Measurements from ENCODE around the gene TIMM13. TPM values are rescaled to one million over a fixed set of nuclear protein-coding genes. Genes with fewer than 3 reads are reported as not detected.

Gene TIMM13
- total and polyA plus RNA-seq, 2 donors (not counting 1 experiment from before 2014, with no cell fraction given): 19.4 to 32.5 TPM

Other genes with a start within 250 kb of the TIMM13 start
- gene PLEKHJ1, start 191.3 kb downstream of the TIMM13 start, total RNA-seq: 82.4 and 86.7 TPM in 2 replicates
- 89.2 and 117 TPM in 2 replicates for gene PLEKHJ1, start 191.3 kb downstream of the TIMM13 start, polyA plus RNA-seq
- 129 and 140 TPM in 2 replicates for gene SF3A2, start 190.8 kb downstream of the TIMM13 start, total RNA-seq
- 98.2 and 113 TPM in 2 replicates for gene SF3A2, start 190.8 kb downstream of the TIMM13 start, polyA plus RNA-seq
- gene AMH, start 178.3 kb downstream of the TIMM13 start, total RNA-seq: 4.5 and 7.3 TPM in 2 replicates
- 1.5 and 1.9 TPM in 2 replicates for gene AMH, start 178.3 kb downstream of the TIMM13 start, polyA plus RNA-seq
- 2.8 and 3.0 TPM in 2 replicates for gene JSRP1, start 171.2 kb downstream of the TIMM13 start, total RNA-seq
- 1.6 and 2.1 TPM in 2 replicates for gene JSRP1, start 171.2 kb downstream of the TIMM13 start, polyA plus RNA-seq
- 0.71 and 0.90 TPM in 2 replicates for gene PEAK3, start 145.4 kb downstream of the TIMM13 start, total RNA-seq
- 0.07 and 0.18 TPM in 2 replicates for gene PEAK3, start 145.4 kb downstream of the TIMM13 start, polyA plus RNA-seq
- gene LINGO3, start 119.4 kb downstream of the TIMM13 start, total RNA-seq: 3.9 and 4.8 TPM in 2 replicates
- 0.56 and 1.1 TPM in 2 replicates for gene LINGO3, start 119.4 kb downstream of the TIMM13 start, polyA plus RNA-seq
- 180 and 201 TPM in 2 replicates for gene LSM7, start 99.0 kb downstream of the TIMM13 start, total RNA-seq
- gene LSM7, start 99.0 kb downstream of the TIMM13 start, polyA plus RNA-seq: 585 and 820 TPM in 2 replicates
- gene SPPL2B, start 98.9 kb downstream of the TIMM13 start, total RNA-seq: 479 and 511 TPM in 2 replicates
- 415 and 423 TPM in 2 replicates for gene SPPL2B, start 98.9 kb downstream of the TIMM13 start, polyA plus RNA-seq
- gene TMPRSS9, start 67.3 kb downstream of the TIMM13 start, total RNA-seq: 0.15 TPM in 1 of 2 replicates, not detected in the other
- gene TMPRSS9, start 67.3 kb downstream of the TIMM13 start, polyA plus RNA-seq: not detected in 2 replicates
- 20.3 and 20.8 TPM in 2 replicates for gene LMNB2, start 29.4 kb upstream of the TIMM13 start, total RNA-seq
- gene LMNB2, start 29.4 kb upstream of the TIMM13 start, polyA plus RNA-seq: 8.8 and 8.9 TPM in 2 replicates
- 166 and 167 TPM in 2 replicates for gene GADD45B, start 48.5 kb upstream of the TIMM13 start, total RNA-seq
- 215 and 261 TPM in 2 replicates for gene GADD45B, start 48.5 kb upstream of the TIMM13 start, polyA plus RNA-seq

Measured in B cell (primary cell).